HG02588 (cell line): ENCODE data around the gene DAP.
"Not testable (repeated sequence)": the region's sequence is repeated elsewhere in the genome, so short reads cannot be mapped to it uniquely, and the experiment has no call there.

Experiments used
- ATAC-seq: cut with Tn5 transposase; IDR thresholded peaks from one replicate; pipeline ENCODE4 v1.9.1; 2021; ENCODE audit warnings: mild to moderate bottlenecking, moderate library complexity; ENCODE audit not compliant: unreplicated experiment

DAP gene

DNA sequence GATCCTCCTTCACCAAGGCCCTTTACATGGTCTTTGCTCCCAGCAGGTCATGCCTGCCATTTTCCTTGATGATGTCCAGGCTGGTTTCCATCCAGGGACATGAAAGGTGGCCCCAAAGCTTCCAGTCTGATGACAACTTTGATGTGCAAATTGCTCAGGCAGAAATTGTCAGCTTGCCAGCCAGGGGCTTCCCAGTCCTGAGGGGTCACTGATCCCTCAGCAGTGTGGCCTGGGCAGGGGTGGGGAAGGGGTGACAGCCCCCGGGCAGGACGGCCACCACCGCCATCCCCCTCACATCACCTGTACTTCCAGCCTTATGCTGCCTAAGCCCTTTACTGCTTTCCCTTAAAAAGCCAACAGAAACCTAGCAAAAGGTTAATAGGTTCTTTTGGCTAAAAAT, 100.9 kb downstream of the DAP start:
- no peak for ATAC-seq

DNA sequence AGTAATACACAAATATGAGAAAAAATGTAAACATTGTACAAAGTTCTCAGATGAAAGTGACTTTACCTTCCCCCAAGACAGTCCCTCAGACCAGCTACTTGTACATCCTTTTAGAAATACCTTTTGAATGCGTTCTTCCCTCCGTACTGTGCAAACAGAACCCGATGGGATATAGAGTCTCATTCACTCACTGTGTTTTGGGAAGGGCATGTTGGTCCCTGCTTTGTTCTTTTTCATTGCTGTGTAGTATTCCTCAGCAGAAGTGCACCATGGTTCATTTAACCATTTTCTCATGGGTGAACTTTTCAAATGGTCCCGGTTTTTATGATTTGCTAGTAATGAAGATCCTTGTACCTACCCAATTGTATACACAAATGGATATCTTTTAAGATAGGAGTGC, 102.8 kb downstream of the DAP start:
- ATAC-seq = no peak

DNA sequence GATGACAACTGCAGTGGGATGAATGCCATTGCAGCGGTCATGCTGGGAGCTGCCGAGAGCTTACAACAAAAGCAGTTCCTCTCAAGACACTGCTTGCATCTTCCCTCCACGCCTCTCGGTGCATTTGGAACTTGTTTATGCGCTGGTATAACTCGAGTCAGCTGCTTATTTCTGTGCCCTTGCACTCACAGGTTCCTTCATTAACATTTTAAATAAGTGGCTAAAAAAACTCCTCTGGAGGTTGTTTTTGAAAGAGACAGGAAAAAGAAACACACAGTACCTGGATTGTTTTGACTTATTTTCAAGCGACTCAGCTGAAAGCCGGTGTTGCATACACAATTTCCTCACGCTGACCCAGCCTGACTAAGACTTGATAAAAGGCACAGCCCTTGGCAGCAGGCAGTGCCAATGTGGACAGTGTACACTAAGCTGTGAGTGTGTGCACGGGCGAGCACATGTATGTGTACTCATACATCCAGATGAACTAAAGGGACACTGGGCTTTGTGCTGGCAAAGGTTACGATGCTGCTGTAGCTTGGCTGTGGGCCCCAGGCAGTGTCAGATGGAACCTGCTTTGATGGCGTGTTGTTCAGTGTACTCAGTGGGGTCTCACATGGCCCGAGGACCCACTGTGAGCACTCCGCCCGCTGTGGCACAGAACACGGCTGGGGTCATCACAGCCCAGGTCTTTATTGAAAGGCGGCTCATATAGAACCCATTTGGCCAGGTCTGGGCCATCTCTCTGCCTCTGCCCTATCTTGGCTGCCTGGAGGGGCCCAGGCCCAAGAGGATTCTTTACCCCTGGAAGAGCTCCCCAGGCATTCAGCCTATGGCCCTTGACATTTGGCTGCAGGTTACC, 104.8 kb downstream of the DAP start:
- ATAC-seq = no peak

DNA sequence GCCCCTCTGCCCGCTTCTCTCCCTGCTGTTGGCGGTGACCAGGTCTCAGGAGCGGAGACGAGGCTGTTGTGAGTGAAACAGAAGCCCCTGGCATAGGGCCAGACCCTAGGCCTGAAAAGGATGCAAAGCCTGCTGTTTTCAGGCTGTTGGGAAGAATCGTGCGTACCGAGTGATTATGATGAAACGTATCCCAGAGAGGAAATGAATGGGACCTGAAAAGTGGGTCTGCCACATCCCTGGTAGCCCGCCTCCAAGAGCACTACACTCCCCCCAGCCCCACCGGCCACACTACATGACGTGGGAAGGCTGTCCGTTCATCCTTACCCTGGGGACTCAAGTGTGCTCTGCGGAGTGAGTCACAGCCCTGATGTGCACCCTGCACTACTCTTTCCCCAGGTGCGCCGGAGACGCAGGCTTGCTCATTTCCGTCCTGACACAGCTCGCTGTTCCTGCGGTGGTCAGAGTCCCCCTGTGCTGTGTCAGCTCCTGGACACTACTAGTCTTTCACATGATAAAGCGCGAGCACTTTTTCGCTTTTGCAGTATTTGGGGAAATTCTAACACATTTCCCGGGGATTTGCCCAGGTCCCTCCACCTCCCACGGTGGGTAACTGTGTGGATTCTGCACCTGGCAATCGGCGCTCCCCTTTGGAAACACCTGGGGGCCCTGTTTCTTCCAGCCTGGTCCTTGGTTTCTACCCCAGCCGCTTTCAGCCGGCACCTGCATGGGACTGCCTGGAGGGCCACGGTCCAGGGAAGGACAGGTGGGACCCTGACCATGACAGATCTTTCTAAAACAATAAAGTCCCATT, 105.7 kb downstream of the DAP start:
- no peak for ATAC-seq

DNA sequence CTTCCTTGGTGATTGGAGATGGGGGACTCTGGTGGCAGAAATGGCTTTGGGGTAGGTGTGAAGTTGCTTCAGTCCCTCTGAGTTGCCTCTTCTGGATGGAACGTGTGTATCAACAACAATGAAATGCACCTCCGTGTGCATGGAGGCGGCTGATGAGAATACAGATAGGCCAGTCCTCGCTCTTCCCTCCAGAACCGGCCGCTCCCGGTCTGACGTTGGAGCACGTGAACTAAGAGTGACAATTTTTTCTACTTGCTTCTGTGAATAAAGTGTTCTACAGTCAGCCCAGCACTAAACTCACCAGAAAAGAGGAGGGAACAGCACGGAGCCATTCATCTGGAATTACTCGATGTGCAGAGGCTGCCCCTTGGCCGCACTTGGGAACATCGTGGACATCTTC, 106.5 kb downstream of the DAP start:
- no peak for ATAC-seq

DNA sequence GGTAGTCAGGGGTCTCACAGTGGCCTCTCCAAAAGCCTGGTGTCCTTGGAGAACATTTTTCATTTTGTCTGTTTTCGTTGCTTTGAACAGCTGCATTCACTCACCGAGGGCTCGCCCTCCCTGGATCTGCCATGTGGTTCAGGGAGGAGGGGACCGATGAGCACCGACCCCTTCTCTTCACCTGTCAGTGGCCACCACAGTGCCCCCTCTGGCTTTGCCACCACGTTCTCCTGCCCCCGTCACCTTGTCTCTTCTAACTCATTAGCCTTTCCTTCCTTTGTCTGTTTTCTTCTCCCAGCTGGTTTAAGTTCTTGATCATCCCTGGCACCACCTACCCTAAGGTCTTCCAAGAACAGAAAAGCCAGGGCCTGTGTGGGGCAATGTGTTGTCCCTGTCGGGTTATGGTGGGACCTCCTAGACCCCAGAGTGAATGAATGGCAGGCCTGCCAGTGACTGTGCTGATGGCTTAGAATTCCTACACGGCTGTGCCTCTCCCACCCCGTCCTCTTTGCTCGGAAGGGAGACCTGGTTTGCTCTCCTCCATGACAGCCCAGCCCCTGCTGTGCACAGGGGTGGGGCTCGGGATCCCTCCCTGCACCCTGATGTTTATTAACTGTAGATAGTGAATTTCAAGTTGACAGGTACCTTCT, 107.2 kb downstream of the DAP start:
- ATAC-seq = no peak

DNA sequence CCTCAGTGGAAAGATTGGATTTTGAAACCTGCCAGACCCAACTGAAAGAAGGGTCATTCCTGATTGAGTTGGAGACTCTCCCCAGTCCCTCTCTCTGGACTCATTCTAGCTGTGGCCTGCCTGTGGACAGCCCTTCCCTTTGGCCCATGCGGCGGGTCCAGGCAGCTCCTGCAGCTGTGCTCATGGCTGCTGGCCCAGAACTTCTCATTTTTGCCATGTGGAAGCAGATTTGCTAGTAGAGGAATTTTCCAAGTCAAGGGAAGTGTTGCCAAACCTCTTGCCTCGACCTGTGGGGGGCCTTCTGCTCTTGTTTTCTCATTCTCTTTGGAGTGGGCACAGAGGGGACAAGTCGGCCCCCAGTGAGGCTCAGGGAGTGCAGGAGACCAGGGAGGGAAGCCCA, 108.0 kb downstream of the DAP start:
- no peak for ATAC-seq

DNA sequence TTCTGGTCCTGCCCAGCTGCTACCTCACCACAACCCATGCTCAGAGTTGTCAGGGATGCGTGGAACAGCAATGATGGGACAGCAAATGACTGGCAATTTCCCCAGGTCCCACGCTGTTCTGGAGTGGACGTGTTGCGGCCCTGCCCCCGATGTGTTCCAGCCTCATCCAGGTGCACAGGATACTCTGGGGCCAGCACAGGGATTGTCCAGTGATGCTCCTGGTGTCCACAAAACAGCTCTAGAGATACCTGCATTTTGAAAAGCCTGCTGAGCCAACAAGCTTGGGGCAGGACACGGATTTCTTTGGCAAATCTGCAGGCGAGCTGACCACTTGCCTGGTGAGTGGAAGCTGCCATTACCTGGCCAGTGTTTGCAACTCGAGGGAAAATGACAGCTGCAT, 108.4 kb downstream of the DAP start:
- no peak for ATAC-seq

DNA sequence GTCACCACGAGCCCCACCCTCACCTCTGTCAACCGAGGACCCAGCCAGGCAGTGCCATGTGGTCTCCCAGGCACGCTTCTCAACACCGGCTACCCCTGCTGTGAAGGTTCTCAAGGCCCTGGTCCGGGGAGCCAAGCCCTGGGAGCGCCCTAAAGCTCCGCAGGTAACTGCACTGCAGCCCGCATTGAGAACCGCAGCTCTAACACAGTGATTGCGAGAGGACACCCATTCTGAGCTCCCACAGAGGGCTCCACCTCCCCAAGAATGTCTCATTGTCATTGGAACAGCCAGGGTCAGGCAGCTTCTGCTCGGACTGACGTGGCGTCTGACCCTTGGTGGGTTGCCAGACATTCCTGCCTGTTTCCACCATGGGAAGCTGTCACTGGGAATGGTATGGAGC, 108.9 kb downstream of the DAP start:
- ATAC-seq = no peak

DNA sequence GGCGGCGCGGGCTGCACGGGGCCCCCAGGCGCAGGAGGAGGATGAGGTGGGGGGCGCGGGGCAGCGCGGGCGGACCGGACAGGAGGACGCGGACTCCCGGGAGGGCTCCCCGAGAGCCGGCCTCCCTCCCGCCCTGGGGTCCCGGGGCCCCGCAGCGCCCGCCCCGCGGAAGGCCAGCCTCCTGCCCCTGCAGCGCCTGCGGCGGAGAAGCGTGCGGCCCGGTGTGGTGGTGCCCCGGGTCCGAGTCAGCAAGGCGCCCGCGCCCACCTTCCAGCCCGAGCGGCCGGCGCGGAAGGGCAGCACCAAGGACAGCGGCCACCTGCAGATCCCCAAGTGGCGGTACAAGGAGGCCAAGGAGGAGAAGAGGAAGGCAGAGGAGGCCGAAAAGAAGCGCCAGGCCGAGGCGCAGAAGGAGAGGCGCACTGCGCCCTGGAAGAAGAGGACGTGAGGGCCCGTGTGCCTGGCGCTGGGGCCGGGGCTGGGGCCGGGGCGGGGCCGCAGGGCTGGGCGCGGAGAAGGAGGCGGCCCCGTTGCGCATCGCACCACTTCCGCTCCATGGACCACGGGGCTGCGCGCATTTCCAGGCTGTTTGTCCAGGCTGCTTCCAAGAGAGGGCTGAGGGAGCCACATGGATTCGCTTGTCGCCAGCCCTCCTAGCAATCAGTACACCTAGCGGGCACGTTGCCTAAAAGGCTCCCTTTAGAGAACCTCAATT, 111.2 kb downstream of the DAP start:
- no peak for ATAC-seq

DNA sequence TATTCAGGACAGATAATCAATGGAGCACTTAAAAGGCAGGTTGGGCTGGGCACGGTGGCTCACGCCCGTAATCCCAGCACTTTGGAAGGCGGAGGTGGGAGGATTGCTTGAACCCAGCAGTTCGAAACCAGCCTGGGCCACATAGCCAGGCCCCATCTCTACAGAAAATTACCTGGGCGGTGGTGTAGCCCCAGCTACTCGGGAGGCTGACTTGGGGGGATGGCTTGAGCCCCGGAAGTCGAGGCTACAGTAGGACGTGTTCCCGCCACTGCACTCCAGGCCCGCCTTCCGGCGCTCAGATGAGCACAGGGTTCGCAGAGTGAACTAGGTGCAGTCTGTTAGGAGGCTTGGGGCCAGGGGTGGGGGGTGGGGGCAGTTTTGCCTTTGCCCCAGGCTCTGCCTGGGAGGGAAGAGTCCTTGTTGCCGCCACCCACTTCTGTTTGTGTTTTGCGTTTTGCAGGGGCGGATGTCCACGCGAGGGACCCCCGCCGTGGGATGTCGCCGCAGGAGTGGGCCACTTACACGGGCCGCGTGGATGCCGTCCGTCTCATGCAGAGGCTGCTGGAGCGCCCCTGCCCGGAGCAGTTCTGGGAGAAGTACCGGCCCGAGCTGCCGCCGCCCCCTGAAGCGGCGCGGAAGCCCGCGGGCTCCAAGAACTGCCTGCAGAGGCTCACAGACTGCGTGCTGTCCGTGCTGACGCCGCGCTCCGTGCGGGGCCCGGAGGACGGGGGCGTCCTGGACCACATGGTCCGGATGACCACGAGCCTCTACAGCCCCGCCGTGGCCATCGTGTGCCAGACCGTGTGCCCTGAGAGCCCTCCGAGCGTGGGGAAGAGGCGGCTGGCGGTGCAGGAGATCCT, 112.0 kb downstream of the DAP start:
- no peak for ATAC-seq

DNA sequence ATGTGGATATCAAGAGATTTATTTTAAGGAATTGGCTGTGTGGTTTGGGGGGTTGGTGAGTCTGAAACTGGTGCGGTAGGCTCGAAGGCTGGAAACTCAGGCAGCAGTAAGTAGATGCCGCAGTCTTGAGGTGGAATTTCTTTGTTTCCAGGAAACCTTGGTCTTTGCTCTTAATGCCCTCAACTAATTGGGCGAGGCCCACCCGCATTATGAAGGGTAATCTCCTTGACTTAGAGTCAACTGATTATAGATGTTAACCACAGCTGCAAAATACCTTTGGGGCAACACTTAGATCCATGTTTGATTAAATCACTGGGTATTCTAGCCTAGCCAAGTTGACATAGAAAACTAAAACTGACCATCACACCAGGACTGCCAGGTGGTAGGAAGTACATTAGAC, 113.4 kb downstream of the DAP start:
- no peak for ATAC-seq

DNA sequence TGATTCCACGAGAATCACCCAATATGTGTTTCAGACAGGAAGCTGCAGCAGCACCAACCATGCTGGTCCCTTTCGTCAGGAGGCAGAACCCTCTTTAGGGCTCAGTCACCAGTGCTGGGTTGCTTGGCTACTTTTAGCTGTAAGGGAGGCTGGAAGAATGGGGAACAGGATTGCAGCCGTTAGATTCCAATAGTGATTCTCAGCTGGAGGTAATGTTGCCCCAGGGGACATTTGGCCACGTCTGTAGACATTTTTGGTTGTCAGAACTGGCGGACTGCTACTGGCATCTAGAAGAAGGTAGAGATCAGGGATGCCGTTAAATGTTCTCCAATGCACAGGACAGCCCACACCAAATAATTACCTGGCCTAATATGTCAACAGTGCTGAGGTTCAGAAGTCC, 115.4 kb downstream of the DAP start:
- ATAC-seq = no peak

DNA sequence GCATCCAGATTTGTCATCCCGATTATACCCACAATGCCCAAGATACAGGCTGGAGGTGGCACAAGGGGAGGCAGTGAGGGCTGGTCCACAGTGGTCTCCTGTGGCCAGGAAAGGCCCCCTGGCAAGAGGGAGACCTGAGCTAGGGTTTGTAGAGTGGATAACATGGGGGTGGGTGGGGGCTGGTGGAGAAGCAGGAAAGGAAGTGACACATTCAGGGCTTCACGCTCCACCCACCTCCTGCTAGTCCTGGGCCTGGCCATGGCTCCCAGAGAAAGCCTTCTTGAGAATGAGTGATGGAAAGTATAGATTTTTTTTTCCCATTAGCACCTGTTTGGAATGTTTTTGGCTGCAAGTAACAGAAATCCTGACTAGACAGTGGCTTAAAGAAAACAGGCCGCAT, 115.9 kb downstream of the DAP start:
- no peak for ATAC-seq

DNA sequence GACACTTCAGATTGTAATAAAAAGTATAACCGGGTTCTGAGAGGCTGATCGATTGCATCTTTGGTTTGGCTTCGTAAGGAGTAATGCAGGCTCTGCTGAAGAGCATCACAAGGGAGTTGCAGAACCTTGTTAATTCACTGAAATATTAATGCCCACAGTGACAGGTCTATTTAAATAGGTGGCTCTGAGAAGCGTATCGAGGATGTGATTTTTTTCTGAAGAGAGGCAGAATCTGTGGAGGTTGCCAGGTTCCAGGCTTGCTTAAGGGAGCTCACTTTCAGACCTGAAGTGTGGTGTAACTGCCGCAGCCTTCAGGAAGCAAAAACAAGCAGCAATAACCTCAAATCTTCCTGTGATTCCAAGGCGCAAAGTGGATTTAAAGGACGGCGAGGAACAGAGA, 116.8 kb downstream of the DAP start:
- ATAC-seq = no peak

DNA sequence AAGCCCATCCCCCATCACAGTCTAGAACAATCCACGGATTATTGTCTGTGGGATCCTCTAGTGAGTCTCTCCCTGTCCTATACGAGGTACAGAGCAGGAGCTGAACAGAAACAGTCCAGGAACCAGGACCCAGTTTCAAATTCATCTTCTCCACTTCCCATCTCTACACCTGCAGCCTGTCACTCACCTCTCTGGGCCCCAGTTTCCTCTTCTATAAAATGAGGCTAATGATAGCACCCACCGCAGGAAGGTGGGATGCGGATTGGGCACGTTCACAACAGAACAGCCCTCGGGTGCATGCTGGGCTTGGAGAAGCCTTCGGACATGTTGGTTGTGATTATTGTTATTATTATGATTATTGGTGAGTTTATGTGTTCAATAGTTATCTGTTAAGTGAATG, 118.7 kb downstream of the DAP start:
- no peak for ATAC-seq

DNA sequence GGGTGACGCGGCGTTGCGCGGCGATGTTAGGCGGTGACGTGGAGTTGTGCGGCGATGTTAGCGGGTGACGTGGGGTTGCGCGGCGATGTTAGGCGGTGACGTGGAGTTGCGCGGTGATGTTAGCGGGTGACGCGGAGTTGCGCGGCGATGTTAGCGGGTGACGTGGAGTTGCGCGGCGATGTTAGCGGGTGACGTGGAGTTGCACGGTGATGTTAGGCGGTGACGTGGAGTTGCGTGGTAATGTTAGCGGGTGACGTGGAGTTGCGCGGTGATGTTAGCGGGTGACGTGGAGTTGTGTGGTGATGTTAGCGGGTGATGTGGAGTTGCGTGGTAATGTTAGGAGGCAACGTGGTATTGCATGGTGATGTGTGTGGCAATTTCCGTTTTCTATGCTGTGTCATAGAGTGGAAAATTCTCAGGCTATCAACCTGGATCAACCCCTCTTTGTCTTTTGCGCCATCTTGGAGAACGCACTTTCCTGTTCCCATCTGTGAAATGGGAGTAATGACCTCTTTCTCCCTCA, 121.1 kb downstream of the DAP start:
- ATAC-seq = no peak

DNA sequence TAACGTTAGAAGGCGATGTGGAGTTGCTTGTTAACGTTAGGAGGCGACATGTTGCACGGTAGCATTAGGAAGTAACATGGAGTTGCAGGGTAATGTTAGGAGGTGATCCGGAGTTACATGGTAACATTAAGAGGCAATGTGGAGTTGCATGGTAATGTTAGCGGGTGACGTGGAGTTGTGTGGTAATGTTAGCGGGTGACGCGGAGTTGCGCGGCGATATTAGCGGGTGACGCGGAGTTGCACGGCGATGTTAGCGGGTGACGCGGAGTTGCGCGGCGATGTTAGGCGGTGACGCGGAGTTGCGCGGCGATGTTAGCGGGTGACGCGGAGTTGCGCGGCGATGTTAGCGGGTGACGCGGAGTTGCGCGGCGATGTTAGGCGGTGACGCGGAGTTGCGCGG, 122.3 kb downstream of the DAP start:
- ATAC-seq = not testable (repeated sequence)

DNA sequence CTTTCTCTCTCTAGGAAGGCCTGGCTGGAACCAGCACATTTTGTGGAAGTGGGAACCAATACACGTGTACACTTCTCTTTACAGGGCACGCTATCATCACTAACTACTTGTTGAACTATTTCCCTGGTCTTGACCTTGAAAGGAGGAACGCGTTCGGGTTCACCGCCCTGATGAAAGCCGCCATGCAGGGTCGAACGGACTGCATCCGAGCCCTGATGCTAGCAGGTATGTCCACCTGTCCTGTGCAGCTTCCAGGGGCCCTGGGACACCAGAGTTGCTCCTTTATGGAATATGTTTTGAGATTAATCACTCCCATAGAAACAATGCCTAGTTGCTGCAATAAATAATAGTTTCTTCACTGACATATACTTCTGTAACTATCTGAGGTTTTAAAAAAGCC, 123.1 kb downstream of the DAP start:
- no peak for ATAC-seq
